ENCODE data around the gene BTNL2.

DNA sequence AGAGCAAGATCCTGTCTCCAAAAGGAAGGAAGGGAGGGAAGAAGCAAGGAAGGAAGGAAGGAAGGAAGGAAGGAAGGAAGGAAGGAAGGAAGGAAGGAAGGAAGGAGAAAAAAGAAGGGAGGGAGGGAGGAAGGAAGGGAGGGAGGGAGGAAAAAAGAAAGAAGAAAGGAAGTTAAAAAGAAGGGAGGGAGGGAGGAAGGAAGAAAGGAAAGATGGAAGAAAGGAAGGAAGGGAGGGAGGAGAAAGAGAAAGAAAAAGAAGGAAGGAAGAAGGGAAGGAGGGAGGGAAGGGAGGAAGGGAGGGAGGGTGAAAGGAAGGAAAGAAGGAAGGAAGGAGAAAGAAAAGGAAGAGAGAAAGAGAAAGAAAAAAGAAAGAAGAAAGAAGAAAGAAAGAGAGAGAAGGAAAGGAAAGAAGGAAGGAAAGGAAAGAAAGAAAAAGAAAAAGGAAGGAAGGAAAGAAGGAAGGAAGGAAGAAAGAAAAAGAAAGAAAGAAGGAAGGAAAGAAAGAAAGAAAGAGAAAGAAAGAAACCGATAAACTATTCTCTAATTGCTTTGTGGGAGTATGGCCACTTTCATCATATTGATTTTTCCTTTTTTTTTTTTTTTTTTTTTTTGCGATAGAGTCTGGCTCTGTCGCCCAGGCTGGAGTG, 42.2 kb upstream of the BTNL2 start:
- no peak for TF ChIP-seq POLR2AphosphoS5 (IDR thresholded peaks at IDR 0.05)
- no peak for TF ChIP-seq CTCF (IDR thresholded peaks at IDR 0.05)
- no peak for TF ChIP-seq POLR2A (IDR thresholded peaks at IDR 0.05)
